22Rv1 (cell line): ENCODE measurements around the gene CCDC97.

Experiments used
- CTCF ChIP-seq: fragments of 450-650 bp; IDR thresholded peaks from 2 replicates; pipeline ENCODE4 v1.5.1; 2017; ENCODE audit warnings: mild to moderate bottlenecking
- ZFX ChIP-seq: fragments of 450-650 bp; IDR thresholded peaks from 2 replicates; pipeline ENCODE4 v1.6.1; 2017; ENCODE audit warnings: antibody characterized with exemption, borderline replicate concordance

- TF ChIP-seq CTCF (no peak), ZFX (no peak)
Observed at GRCh38 chr19:41305927-41306793, 3.8 kb upstream of the CCDC97 start.
